Cardiac septum (tissue), 1 donor: ENCODE data around the gene DNAH3. TPM values are rescaled to one million over a fixed set of nuclear protein-coding genes. Genes with fewer than 3 reads are reported as not detected.
"Not testable (repeated sequence)": the region's sequence is repeated elsewhere in the genome, so short reads cannot be mapped to it uniquely, and the experiment has no call there.

Experiments
- DNase-seq: peaks from one replicate; pipeline ENCODE4 v3.0.0-alpha.2; 2020; ENCODE audit warnings: low spot score
- intact Hi-C: fragments of 100-400 bp; cut with DNase I; formaldehyde crosslinking; loops from one replicate; pipeline ENCODE4 v1.14.0; 2022
- total RNA-seq: library from RNA; stranded (reverse); fragmentation: NEBNext Ultra II Directional; extraction: Animal tissue kit (Norgen Biotek cat#: 25700); gene quantifications from one replicate; pipeline ENCODE4 v1.2.1, GENCODE V29; 2021
- donor health status: DM: no; HTN: no; CAD: no.

Gene DNAH3
- total RNA-seq, 1 donor from 2014 or later: 0.40 TPM

GRCh38 chr16:21169249-21169981 lies 18.8 kb upstream of the DNAH3 start:
- intact Hi-C loops: no loop called here
- no peak for DNase-seq

GRCh38 chr16:21167929-21168602 lies 17.4 kb upstream of the DNAH3 start:
- intact Hi-C loops: no loop called here
- DNase-seq: no peak

GRCh38 chr16:21167360-21167759 lies 16.7 kb upstream of the DNAH3 start:
- DNase-seq: no peak
- intact Hi-C loops: no loop called here

- intact Hi-C loops: no loop called here
- DNase-seq: no peak
Measured at GRCh38 chr16:21166561-21166961, 15.9 kb upstream of the DNAH3 start.

GRCh38 chr16:21164521-21165168 lies 14.0 kb upstream of the DNAH3 start:
- DNase-seq: no peak
- intact Hi-C loops: loop anchor here (5.0 kb wide), 1 partner anchor 113 kb away; the partner anchor contains the start of gene CRYM

- intact Hi-C loops: loop anchor here (5.0 kb wide), 1 partner anchor 114 kb away; the partner anchor contains the start of gene CRYM
- no peak for DNase-seq
Measured at GRCh38 chr16:21163576-21163975, 12.9 kb upstream of the DNAH3 start.

GRCh38 chr16:21162661-21163151 lies 12.1 kb upstream of the DNAH3 start:
- intact Hi-C loops: loop anchor here (5.0 kb wide), 1 partner anchor 115 kb away; the partner anchor contains the start of gene CRYM
- DNase-seq: peak; percentile 83

GRCh38 chr16:21161211-21161610 lies 10.6 kb upstream of the DNAH3 start:
- no peak for DNase-seq
- intact Hi-C loops: loop anchor here (5.0 kb wide), 1 partner anchor 116 kb away; the partner anchor contains the start of gene CRYM

GRCh38 chr16:21160276-21160675 lies 9.6 kb upstream of the DNAH3 start:
- DNase-seq: no peak
- intact Hi-C loops: loop anchor here (5.0 kb wide), 1 partner anchor 117 kb away; the partner anchor contains the start of gene CRYM

GRCh38 chr16:21159281-21159951 lies 8.8 kb upstream of the DNAH3 start:
- intact Hi-C loops: loop anchor here (2.0 to 10.0 kb wide), 3 partner anchors 141 to 1045 kb away; partner anchors contain the start of gene EEF2K
- DNase-seq: peak; percentile 78

GRCh38 chr16:21158208-21159110 lies 7.8 kb upstream of the DNAH3 start, which contains the start of gene LDAF1:
Gene LDAF1 (plus strand): TSS chr16:21158674. CDS start chr16:21161183, 2,509 bp downstream.
- peak; percentile 95 for DNase-seq
- intact Hi-C loops: loop anchor here (2.0 to 10.0 kb wide), 3 partner anchors 142 to 1046 kb away; partner anchors contain the start of gene EEF2K

GRCh38 chr16:21157632-21158031 lies 7.0 kb upstream of the DNAH3 start:
- intact Hi-C loops: loop anchor here (2.0 to 10.0 kb wide), 3 partner anchors 143 to 1047 kb away; partner anchors contain the start of gene EEF2K
- no peak for DNase-seq

- no peak for DNase-seq
- intact Hi-C loops: loop anchor here (10.0 kb wide), 2 partner anchors 302 to 1048 kb away; partner anchors contain the start of gene EEF2K
Measured at GRCh38 chr16:21156767-21157467, 6.3 kb upstream of the DNAH3 start.

- intact Hi-C loops: loop anchor here (10.0 kb wide), 2 partner anchors 301 to 1049 kb away; partner anchors contain the start of gene EEF2K
- DNase-seq: not testable (repeated sequence)
Measured at GRCh38 chr16:21156011-21156410, 5.4 kb upstream of the DNAH3 start.

GRCh38 chr16:21153124-21153729 lies 2.6 kb upstream of the DNAH3 start:
- intact Hi-C loops: loop anchor here (10.0 kb wide), 2 partner anchors 298 to 1052 kb away; partner anchors contain the start of gene EEF2K
- DNase-seq: not testable (repeated sequence)

- intact Hi-C loops: loop anchor here (10.0 kb wide), 2 partner anchors 298 to 1052 kb away; partner anchors contain the start of gene EEF2K
- DNase-seq: not testable (repeated sequence)
Measured at GRCh38 chr16:21152160-21153030, 1.7 kb upstream of the DNAH3 start.
